Right lobe of liver (tissue), 4 donors: Measurements from ENCODE around the gene NCK2.

Experiments used
- POLR2A ChIP-seq: fragments of 450-650 bp; IDR thresholded peaks from one replicate; pipeline ENCODE4 v1.6.1; 2017; ENCODE audit warnings: antibody characterized with exemption, mild to moderate bottlenecking
- TF ChIP-seq, protein P1 (sequence below), 4 donors: fragments of 200-600 bp in 3 of 4; fragments of 450-650 bp in 1 of 4; IDR thresholded peaks; one replicate each; pipeline versions ENCODE4 v1.5.1 to v1.8.0; 2016 to 2022; ENCODE audit warnings: antibody characterized with exemption in 4 of 4, mild to moderate bottlenecking in 2 of 4
- donor health status: DM: no; HTN: no; CAD: no.
- donor health status: DM: no; HTN: no; CAD: no.
- donor health status: DM: no; HTN: yes; CAD: no.

DNA sequence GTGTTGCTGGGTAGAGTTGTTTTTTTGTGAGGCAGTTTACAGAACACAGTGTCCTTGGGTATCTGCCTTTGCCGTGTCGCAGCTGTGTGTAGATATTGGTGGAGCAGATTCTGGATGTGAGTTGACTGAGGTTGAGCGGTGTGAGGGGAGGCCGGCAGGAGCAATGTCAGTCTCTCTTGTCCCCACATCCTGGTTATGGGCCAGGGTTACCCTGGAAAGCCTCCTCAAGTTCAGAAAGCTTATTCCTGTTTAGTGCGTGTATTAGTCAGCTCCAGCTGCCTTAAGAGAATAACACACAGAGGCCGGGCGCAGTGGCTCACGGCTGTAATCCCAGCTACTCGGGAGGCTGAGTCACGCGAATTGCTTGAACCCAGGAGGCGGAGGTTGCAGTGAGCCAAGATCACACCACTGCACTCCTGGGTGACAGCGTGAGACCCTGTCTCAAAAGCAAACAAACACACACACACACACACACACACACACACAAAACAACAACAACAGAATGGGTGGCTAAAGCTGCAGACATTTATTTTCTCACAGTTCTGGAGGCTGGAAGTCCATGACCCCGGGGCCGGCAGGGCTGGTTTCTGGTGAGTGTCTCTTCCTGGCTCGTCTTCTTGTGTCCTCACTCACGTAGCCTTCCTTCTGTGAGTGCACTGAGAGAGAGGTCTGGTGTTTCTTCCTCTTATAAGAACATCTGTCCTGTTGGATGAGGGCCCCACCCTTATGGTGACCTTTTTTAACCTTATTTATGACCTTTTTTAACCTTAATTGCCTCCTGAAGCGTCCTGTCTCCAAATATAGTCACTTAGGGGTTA lies 5.1 kb downstream of the NCK2 start:
- TF ChIP-seq, protein P1, sequence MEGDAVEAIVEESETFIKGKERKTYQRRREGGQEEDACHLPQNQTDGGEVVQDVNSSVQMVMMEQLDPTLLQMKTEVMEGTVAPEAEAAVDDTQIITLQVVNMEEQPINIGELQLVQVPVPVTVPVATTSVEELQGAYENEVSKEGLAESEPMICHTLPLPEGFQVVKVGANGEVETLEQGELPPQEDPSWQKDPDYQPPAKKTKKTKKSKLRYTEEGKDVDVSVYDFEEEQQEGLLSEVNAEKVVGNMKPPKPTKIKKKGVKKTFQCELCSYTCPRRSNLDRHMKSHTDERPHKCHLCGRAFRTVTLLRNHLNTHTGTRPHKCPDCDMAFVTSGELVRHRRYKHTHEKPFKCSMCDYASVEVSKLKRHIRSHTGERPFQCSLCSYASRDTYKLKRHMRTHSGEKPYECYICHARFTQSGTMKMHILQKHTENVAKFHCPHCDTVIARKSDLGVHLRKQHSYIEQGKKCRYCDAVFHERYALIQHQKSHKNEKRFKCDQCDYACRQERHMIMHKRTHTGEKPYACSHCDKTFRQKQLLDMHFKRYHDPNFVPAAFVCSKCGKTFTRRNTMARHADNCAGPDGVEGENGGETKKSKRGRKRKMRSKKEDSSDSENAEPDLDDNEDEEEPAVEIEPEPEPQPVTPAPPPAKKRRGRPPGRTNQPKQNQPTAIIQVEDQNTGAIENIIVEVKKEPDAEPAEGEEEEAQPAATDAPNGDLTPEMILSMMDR (IDR thresholded peaks at IDR 0.05), result no peak
- TF ChIP-seq POLR2A, result no peak
